ENCODE measurements around the gene ABLIM2.

DNA sequence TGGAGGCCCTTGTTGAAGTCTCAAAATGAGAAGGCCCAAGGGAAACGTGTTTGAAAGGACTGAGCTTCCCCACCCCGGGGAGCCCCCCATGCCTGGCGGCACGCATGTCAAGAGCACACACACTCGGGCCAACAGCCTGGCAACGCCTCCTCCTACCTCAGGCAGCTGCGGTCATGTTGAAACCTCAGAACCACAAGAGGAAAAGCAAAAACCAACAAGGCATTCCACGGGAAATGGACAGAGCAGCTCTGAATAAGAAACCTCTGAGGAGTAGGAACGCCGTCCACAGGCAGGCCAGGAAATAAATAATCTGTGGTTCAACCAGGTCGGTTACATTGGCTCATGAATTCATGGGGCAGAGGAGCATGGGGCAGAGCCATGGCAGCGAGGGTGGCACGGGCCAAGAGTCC lies 123.2 kb downstream of the ABLIM2 start:
- no peak for TF ChIP-seq POLR2A (IDR thresholded peaks at IDR 0.05)
- no peak for TF ChIP-seq CTCF (IDR thresholded peaks at IDR 0.05)

Data from lower leg skin (tissue), 3 donors.